PFSK-1 (cell line): ENCODE data around the gene ELOVL6.

ENCODE experiments used
- FOXP2 ChIP-seq: optimal IDR thresholded peaks from 2 replicates; pipeline ENCODE3; 2011; ENCODE audit warnings: borderline replicate concordance, control low read depth, inconsistent platforms; ENCODE audit not compliant: insufficient read depth; ENCODE audit errors: extremely low read length, extremely low read depth
- POLR2AphosphoS5 ChIP-seq: IDR thresholded peaks from 2 replicates; pipeline ENCODE4 v1.6.1; 2012; ENCODE audit warnings: low read depth, mild to moderate bottlenecking, control low read depth, low read length, moderate library complexity
- REST ChIP-seq, 2 experiments: IDR thresholded peaks; 2 replicates each; pipeline versions ENCODE4 v1.6.1 to v1.8.0; 2011 to 2012; ENCODE audit warnings: low read depth in 2 of 2, low read length in 2 of 2, control low read depth in 1 of 2, inconsistent platforms in 1 of 2, mild to moderate bottlenecking in 1 of 2, moderate library complexity in 1 of 2; ENCODE audit not compliant: insufficient read depth in 1 of 2
- SIN3A ChIP-seq: IDR thresholded peaks from 2 replicates; pipeline ENCODE4 v1.6.1; 2012; ENCODE audit warnings: mild to moderate bottlenecking, low read length, moderate library complexity, borderline replicate concordance; ENCODE audit not compliant: insufficient read depth
- TAF1 ChIP-seq: IDR thresholded peaks from 2 replicates; pipeline ENCODE4 v1.6.1; 2012; ENCODE audit warnings: low read length, control low read depth, borderline replicate concordance; ENCODE audit not compliant: insufficient read depth

Gene ELOVL6

GRCh38 chr4:110183058-110183457, 15.4 kb downstream of the ELOVL6 start:
- TF ChIP-seq TAF1: no peak

GRCh38 chr4:110181890-110182289, 16.5 kb downstream of the ELOVL6 start:
- no peak for TF ChIP-seq TAF1
- no peak for TF ChIP-seq SIN3A
- TF ChIP-seq REST (IDR thresholded peaks at IDR 0.05; ENCODE audit: insufficient read depth in 1 of 2, low read depth in 2 of 2, low read length in 2 of 2): no peak
- TF ChIP-seq FOXP2: no peak
- TF ChIP-seq POLR2AphosphoS5: no peak

GRCh38 chr4:110175634-110176033, 22.8 kb downstream of the ELOVL6 start:
- TF ChIP-seq FOXP2 (no peak), TAF1 (no peak), REST (IDR thresholded peaks at IDR 0.05; ENCODE audit: insufficient read depth in 1 of 2, low read depth in 2 of 2, low read length in 2 of 2) (no peak), SIN3A (no peak), POLR2AphosphoS5 (no peak)

- TF ChIP-seq TAF1: no peak
- TF ChIP-seq REST (IDR thresholded peaks at IDR 0.05; ENCODE audit: insufficient read depth in 1 of 2, low read depth in 2 of 2, low read length in 2 of 2): no peak
- TF ChIP-seq POLR2AphosphoS5: no peak
- no peak for TF ChIP-seq SIN3A
- no peak for TF ChIP-seq FOXP2
Measured at GRCh38 chr4:110172972-110173371, 25.4 kb downstream of the ELOVL6 start.

- TF ChIP-seq TAF1 (no peak), REST (IDR thresholded peaks at IDR 0.05; ENCODE audit: insufficient read depth in 1 of 2, low read depth in 2 of 2, low read length in 2 of 2) (no peak), FOXP2 (no peak), POLR2AphosphoS5 (no peak), SIN3A (no peak)
Measured at GRCh38 chr4:110171971-110172370, 26.4 kb downstream of the ELOVL6 start.

GRCh38 chr4:110170861-110171260, 27.6 kb downstream of the ELOVL6 start:
- TF ChIP-seq TAF1 (no peak), FOXP2 (no peak), POLR2AphosphoS5 (no peak), SIN3A (no peak), REST (IDR thresholded peaks at IDR 0.05; ENCODE audit: insufficient read depth in 1 of 2, low read depth in 2 of 2, low read length in 2 of 2) (no peak)
